GM13977 (cell line): Measurements from ENCODE around the gene ZNF549.

ENCODE experiments used
- DNase-seq: peaks from one replicate; pipeline ENCODE4 v3.0.0; 2012; ENCODE audit warnings: low spot score
- in situ Hi-C: fragments of 300-500 bp; cut with MboI; formaldehyde crosslinking; loops from one replicate; pipeline ENCODE4 v1.12.0; 2022; ENCODE audit warnings: low sequenced_read_pairs, low pct_unique_long_range_greater_than_20kb, mixed read lengths, inconsistent platforms; ENCODE audit not compliant: unreplicated experiment
- TF ChIP-seq, protein P1 (sequence below): IDR thresholded peaks from 2 replicates; pipeline ENCODE4 v1.5.1; 2012; ENCODE audit warnings: mild to moderate bottlenecking, control low read depth; ENCODE audit not compliant: insufficient read depth; ENCODE audit errors: extremely low read depth, missing control alignments

Gene ZNF549

GRCh38 chr19:57559008-57559403 lies 31.9 kb downstream of the ZNF549 start:
- DNase-seq, result peak; percentile 38
- in situ Hi-C loops, result no loop called here
- TF ChIP-seq, protein P1, sequence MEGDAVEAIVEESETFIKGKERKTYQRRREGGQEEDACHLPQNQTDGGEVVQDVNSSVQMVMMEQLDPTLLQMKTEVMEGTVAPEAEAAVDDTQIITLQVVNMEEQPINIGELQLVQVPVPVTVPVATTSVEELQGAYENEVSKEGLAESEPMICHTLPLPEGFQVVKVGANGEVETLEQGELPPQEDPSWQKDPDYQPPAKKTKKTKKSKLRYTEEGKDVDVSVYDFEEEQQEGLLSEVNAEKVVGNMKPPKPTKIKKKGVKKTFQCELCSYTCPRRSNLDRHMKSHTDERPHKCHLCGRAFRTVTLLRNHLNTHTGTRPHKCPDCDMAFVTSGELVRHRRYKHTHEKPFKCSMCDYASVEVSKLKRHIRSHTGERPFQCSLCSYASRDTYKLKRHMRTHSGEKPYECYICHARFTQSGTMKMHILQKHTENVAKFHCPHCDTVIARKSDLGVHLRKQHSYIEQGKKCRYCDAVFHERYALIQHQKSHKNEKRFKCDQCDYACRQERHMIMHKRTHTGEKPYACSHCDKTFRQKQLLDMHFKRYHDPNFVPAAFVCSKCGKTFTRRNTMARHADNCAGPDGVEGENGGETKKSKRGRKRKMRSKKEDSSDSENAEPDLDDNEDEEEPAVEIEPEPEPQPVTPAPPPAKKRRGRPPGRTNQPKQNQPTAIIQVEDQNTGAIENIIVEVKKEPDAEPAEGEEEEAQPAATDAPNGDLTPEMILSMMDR, result no peak

DNA sequence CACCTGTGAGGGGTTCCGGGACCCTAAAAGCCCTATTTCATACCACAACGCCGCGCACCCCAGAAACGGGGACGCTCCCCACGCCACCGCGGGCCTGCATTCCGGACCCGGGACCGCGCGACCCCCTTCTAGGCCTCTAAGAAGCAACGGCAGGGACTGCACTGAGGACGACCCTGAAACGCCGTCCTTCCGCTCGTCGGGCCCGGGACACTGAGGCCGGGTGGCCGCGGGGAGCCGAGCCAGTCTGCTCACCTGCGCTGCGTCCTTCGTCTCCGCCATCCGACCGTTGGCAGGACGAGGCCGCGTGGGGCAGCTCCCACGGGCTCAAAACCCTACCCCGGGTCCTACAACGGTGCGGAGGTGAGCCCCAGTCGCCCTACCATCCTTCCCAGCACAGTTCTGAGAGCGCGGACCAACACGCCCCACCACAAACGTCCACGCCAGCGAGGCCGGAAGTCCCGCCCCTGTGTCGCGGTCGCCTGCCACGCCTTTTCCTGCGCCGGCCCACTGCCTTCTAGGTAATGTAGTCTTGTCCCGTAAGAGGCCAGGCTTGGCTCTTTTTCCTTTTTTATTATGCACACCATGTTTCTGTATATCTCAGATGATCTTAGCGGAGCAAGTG lies 32.4 kb downstream of the ZNF549 start, which contains the start of gene ZNF550:
Gene ZNF550, minus strand, starts transcription at position 460 of the 622 bp plus-strand sequence. Its CDS starts 181 bp downstream, at position 279.
- peak; percentile 92 for DNase-seq
- in situ Hi-C loops, result no loop called here
- TF ChIP-seq, protein P1, result no peak

DNA sequence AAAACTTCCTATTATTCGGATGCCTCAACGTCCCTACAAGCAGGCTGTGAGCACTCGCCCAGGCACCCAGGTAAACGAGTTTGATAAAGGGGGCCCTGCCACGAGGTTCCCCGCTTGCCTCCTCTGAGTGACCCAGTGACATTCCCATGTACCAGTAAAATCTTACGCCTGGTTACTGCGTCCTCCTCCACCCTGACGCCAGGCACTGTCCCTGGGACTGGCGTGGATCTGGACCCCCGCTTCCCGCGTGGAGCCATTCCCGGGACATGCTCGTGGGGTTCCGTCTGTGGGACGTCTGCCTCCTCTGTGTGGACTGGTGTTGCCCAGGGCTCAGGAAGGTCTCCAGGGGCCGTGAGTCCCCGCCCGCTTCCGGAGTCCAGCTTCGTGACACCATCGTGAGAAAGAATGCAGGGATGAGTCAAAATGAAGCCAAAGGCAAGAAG lies 32.9 kb downstream of the ZNF549 start:
- in situ Hi-C loops, result no loop called here
- DNase-seq, result no peak
- TF ChIP-seq, protein P1, result no peak

DNA sequence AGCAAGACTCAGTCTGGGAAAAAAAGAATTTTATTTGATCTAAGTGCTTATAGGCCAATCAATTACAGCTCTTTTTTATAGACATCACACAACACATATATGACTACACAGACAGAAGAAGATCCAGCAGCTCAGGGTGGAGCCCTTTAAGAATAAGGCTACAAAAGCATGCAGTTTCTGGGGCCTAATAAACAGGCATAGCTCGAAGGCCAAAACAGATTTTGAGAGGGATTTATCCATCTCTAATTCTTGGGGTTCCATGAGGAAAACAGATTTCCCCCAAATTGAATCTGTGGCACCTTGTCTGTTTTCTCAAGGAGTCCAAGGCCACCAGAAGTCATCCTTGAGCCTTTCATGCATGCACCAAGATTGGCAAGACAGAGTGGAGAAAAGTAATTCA lies 36.4 kb downstream of the ZNF549 start:
- TF ChIP-seq, protein P1, result no peak
- no peak for DNase-seq
- in situ Hi-C loops, result no loop called here

DNA sequence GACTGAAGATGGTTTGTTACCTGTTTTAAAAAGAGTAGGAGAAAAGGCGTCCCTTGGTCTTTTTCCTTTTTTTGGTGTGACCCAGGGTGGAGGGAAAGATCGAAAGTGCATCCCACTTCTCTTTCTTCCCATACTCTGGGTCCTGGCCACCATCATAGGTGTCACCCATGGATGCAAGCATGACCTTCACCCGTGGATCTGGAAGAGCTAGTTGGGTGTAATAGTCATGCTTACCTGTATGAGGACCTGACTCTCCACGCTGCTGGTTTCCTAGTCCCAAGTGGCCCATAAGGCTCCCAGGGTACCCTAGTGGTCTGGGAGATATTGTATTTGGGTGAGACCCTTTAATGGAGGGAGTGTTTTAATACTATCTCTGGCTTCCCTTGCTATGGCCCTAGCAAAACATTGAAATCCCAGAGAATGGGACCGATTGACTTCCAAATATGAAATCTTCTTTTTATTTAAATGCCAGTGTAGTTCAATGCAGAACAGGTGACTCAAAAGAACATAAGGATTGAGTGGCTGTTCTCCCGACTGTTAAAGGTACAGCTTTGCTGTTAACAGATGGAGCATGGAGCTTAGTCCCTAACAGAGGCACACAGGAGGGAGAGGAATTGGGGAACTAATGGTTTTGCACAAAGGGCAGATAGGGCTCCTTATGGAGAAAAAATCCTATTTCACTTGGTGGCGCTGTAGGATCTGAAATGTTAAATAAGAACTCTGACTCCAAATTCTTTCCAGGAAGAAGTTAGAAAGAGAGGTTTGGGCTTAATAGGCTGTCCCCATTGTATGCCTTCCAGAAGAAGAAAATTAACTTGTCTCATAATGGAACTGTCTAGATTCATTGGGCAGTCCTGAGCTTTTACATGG lies 39.5 kb downstream of the ZNF549 start:
- in situ Hi-C loops, result no loop called here
- TF ChIP-seq, protein P1, result no peak
- no peak for DNase-seq

GRCh38 chr19:57570707-57571106 lies 43.6 kb downstream of the ZNF549 start:
- in situ Hi-C loops, result no loop called here
- no peak for DNase-seq
- TF ChIP-seq, protein P1, result no peak
